GM23338 (cell line): ENCODE data around the gene ATAD2B.

Source experiments
- EZH2 ChIP-seq: fragments of 200-600 bp; sonication (generic); IDR thresholded peaks from one replicate; pipeline ENCODE4 v1.8.0; 2017; ENCODE audit warnings: antibody characterized with exemption, mild to moderate bottlenecking, low read depth; ENCODE audit not compliant: unreplicated experiment
- TF ChIP-seq, protein P1 (sequence below), 2 experiments: fragments of 200-600 bp in 1 of 2; sonication (generic) in 1 of 2; conservative IDR thresholded peaks; 2 replicates each; pipeline versions ENCODE4 v1.5.1 to v1.6.1; 2016 to 2017; ENCODE audit warnings: antibody characterized with exemption in 2 of 2, low read depth in 2 of 2, mild to moderate bottlenecking in 2 of 2, moderate library complexity in 1 of 2
- TF ChIP-seq, protein P2 (sequence below): IDR thresholded peaks from one replicate; pipeline ENCODE4 v1.6.1; 2018; ENCODE audit warnings: antibody characterized with exemption; ENCODE audit not compliant: unreplicated experiment

DNA sequence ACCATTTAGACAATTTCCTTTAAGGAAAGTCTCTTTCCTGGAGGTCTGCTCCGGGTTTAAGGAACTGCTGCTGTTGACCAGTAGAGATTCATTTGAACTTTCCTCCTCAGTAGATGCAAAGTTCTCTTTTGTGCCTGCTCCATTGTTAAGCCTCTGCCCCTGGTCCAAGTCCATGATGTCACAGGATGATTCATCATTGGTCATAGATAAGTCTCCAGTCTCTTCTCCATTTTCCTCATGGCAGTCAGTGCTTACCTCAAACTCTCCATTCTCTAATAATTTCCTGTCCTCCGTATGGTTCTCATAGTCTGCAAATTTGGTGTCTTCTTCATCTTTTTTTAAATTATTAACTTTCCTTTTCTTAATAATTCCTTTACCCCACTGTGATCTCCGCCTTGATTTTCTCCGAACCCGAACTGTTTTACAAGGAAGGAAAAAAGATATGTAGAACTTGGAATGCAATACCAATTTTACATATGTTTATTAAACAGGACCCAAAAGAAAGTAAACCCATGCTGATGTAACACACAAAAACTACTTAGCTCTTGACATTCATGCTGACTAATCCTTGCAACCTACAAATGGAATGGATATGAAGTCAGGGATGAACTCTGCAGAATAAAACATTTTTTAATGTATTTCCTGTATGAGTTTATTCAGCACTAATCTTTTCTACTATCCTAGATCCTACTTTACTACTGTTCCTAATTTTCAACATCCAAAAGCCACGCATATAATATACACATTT is 169.1 kb downstream of the ATAD2B start:
- TF ChIP-seq, protein P1, sequence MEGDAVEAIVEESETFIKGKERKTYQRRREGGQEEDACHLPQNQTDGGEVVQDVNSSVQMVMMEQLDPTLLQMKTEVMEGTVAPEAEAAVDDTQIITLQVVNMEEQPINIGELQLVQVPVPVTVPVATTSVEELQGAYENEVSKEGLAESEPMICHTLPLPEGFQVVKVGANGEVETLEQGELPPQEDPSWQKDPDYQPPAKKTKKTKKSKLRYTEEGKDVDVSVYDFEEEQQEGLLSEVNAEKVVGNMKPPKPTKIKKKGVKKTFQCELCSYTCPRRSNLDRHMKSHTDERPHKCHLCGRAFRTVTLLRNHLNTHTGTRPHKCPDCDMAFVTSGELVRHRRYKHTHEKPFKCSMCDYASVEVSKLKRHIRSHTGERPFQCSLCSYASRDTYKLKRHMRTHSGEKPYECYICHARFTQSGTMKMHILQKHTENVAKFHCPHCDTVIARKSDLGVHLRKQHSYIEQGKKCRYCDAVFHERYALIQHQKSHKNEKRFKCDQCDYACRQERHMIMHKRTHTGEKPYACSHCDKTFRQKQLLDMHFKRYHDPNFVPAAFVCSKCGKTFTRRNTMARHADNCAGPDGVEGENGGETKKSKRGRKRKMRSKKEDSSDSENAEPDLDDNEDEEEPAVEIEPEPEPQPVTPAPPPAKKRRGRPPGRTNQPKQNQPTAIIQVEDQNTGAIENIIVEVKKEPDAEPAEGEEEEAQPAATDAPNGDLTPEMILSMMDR (conservative IDR thresholded peaks at IDR 0.05; ENCODE audit: low read depth in 2 of 2) = no peak
- no peak for TF ChIP-seq EZH2
- TF ChIP-seq, protein P2, sequence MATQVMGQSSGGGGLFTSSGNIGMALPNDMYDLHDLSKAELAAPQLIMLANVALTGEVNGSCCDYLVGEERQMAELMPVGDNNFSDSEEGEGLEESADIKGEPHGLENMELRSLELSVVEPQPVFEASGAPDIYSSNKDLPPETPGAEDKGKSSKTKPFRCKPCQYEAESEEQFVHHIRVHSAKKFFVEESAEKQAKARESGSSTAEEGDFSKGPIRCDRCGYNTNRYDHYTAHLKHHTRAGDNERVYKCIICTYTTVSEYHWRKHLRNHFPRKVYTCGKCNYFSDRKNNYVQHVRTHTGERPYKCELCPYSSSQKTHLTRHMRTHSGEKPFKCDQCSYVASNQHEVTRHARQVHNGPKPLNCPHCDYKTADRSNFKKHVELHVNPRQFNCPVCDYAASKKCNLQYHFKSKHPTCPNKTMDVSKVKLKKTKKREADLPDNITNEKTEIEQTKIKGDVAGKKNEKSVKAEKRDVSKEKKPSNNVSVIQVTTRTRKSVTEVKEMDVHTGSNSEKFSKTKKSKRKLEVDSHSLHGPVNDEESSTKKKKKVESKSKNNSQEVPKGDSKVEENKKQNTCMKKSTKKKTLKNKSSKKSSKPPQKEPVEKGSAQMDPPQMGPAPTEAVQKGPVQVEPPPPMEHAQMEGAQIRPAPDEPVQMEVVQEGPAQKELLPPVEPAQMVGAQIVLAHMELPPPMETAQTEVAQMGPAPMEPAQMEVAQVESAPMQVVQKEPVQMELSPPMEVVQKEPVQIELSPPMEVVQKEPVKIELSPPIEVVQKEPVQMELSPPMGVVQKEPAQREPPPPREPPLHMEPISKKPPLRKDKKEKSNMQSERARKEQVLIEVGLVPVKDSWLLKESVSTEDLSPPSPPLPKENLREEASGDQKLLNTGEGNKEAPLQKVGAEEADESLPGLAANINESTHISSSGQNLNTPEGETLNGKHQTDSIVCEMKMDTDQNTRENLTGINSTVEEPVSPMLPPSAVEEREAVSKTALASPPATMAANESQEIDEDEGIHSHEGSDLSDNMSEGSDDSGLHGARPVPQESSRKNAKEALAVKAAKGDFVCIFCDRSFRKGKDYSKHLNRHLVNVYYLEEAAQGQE = no peak
